Activated naive CD4-positive, alpha-beta T cell (primary cell): ENCODE results near the gene ABCC11.
A peak's percentile ranks its signal among the peaks of the same experiment; 100 is the strongest.

Source experiments
- DNase-seq, 4 experiments: peaks; one replicate each; lab custom pipeline; 2025; lab: John Stamatoyannopoulos, UW

ABCC11 gene

DNA sequence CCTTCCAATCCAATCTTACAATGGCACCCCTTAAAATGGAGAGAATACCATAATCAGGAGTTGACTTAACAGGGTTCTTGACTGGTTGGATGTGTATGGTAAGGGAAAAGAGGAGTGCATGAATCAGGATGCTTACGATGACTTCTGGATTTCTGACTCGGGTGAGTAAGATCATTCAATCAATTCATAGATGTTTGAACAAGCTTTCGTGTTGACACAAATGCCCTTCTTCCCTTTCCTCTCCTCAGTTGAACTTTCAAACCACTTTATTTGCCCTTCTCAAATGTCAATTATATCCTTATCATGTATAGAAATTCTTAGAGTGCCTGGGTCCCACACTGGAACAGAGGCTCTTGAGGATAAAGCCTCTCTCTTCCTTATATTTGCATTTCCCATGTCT lies 117.4 kb downstream of the ABCC11 start:
- no peak for DNase-seq

DNA sequence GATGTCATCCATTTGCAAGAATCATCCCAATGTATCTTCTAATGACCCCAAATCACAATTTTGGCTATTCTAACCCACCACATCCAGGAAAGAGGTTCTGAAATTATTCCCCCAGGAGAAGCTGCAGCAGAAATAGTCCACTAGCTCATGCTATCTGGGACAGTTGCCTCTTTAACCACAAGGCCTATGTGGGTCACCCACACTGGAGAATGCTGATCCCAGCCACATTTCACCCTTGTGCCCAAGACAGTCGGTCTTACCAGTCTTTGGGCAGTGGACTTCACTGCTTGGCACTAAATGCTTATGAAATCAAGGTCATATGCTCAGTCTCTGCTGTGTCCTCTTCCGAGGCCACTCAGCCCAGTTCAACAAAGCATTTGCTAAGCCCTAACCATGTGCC lies 118.6 kb downstream of the ABCC11 start:
- DNase-seq, result no peak

DNA sequence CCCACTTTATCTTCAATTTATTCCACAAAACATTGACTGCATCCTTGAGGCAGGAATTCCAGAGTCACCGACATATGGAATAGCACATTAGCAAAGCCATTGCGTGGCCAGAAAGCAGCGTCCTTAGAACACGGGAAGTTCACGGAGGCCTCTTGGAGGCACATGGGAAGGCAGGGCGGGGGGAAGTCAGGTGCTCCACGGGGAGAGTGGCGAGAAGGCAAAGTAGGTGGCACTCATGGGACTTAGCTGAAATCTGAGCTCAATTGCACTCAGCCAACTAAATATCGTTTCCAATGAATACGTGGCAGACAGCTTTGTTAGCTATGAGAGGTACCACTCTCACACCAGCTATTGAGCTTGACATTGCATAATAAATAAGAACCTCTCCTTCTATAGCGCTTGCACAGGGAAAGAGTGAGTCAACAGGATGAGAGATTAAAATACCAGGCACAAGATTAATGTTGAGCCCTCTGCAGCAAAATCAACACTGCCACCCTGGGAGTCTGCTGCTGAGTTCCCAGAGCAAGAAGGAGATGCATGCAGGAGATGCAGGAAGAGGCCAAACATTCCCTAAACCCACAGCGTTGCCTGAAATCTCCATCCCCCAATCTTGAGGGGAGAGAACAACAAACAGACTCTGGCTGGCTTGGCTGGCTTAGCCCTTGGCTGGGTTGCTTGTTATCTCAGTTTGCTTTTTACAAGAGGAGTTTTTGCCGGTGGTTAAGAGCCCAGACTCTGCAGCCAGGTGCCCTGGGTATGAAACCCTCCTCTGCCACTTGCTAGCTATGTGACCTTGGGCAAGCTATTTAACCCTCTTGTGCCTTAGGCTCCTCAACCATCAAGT lies 120.3 kb downstream of the ABCC11 start:
- DNase-seq, result no peak

DNA sequence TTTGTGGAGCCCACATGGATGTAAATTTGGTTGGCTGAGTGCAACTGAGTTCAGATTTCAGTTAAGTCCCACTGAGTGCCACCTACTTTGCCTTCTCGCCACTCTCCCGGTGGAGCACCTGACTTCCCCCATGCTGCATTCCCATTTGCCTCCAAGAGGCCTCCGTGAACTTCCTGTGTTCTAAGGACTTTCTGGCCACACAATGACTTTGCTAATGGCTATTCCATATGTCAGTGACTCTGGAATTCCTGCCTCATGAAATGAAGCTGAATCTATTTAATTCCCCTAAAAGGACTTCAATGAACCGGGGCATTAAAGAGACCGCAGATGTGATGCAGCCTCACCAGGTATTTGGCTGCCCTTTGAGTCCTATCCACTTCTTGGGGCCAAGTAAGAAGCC lies 121.5 kb downstream of the ABCC11 start:
- no peak for DNase-seq

DNA sequence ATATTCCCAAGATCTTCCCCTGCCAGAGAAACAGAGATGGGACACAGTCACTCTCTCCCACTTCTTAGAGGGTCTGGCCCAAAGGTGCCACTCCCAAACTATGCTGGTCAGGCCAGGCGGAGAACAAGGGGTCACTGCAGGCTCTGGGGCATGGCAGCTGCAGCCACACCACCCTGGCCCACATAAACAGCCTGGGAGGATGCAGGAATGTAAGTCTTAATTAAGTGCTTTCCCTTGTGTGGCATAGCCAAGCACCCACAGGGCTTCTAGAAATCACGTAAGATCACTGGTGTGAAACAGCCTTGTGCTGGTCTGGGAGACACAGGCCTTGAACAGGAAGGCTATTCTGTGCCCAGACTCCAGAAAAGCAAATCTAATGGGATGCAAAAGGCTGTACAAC lies 123.1 kb downstream of the ABCC11 start:
- no peak for DNase-seq

DNA sequence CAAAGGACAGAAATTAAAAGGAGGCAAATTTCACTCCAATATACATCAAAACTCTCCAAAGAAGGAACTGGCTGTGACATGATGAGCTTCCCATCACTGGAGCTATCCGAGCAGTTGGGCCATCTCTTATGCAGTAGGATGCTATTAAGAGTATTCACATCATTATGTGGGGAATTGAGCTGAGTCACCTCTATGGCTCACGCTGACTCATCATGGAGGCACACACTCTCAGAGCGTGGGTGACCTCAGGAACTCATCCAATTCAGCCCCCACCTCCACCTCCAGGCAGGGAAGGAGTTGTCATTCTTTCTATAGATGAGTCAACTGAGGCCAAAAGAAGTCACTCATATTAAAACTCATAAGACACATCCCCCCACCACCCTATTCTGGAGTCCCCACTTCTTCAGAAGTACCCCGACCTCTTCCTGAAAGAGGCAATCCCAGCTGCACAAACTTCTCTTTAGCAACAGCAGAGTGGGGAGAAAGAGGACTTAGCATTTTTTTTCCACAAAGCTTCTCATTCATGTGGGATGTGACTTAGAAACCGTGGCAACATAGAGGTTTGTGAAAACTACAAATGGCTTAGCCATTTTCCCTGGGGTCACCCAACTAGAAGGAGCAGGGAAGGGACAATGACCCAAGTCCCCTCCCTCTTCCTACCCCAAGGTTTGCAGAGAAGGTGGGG lies 124.1 kb downstream of the ABCC11 start:
- DNase-seq, result no peak

DNA sequence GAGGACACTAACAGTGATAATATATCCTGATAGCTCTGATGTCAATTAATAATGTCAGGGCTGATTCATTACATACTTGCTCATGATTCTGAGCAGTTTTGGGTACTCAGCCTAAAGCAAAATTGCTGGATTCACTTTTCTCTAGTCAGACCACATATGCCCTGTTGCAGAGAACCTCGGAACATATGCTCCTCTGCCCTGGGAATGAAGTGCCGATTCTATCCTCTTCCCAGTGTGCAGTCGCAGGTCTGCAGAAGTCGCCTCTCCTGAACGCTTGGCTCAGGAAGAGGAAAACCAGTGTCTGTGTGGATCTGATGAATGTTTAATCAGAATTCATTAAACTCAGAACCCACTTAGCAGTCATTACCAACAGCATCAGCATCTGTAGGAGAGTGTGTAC lies 126.1 kb downstream of the ABCC11 start:
- DNase-seq, result no peak

DNA sequence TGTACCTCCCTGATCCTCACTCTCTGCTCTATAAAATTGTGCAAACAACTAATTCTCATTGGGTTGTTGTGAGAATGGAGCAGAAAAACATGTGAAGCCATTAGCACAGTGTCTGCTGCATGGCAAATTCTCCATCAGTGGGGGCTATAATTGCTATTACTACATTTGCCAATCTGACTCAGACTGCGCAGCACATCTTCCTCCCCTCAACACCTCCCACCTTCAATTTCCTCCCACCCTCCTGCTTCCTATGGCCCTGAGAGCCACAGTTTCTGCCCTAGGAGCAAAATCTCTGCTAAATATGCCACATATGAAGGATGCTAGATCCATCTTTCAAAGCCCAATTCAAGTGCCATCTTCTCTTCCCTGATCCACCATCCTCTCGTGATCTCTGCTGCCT lies 128.5 kb downstream of the ABCC11 start:
- no peak for DNase-seq

DNA sequence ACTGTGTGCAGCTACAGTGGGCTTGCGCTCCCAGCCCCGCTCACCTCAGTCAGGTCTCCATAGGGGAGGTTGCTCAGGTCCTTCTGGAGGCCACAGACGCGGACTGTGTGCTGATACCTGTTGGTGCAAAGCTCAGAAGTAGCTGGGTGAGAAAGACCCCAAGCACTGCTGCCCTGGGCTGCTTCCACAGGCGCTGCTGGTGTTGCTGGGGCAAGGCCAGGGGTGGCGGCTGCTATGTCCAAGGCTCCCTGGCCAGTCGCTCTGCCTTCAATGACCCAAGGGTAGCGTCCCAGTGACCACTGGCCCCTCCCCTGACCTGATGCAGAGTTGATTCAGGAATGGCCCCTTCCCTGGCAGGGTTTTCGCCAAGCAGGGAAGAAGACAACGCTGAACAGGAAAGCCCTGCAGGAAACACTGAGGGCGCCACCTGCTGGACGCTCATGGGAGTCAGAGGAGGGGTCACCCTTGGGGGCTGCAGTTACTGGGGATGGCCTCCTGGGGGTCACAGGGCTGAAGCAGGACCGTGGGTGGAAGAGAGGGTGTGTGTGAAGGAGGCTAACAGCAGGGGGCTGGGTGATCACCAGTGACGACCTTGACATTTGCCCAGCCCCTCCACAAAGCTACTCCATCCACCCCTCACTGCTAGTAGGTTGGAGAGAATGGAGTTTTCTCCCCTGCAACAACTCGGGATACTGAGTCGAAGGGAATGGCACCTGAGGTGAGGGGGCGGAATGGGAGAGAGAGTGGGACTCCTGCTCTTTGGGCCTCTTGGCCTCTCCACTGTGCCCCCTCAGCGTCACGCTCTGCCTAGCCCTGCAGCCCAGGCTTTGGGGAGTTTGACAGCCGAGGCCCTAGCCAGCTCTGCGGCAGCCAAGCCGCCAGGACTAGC lies 129.9 kb downstream of the ABCC11 start:
- DNase-seq, result peak in 2 of 4 experiments; percentile 20 to 26
